ENCODE results near the gene SLC25A29. TPM values are rescaled to one million over a fixed set of nuclear protein-coding genes. Genes with fewer than 3 reads are reported as not detected.

SLC25A29 gene
- total and polyA plus RNA-seq, 2 of the 13 experiments (the other 11 are each of a cell fraction or from before 2014, with no cell fraction given): 12.2 to 17.2 TPM

- no peak overlapping the region for H3K4me3 ChIP-seq (replicated peaks in 1 of 3; ENCODE audit: insufficient read depth in 1 of 3, low read depth in 2 of 3, low read length in 3 of 3)
- CTCF ChIA-PET (ENCODE audit: low intra/inter-chr PET ratio, low total read pairs): interaction anchor here (1.4 kb wide), 1 partner anchor 75 kb away, joined by 14 read pairs; the partner anchor contains the start of gene WDR25
- no peak overlapping the region for H3K9ac ChIP-seq (ENCODE audit: insufficient read depth, low read depth, low read length)
- H3K4me2 ChIP-seq (ENCODE audit: low read depth, low read length): no peak overlapping the region
- BruUV-seq (replicated peaks): no TSS peak
- H3K36me3 ChIP-seq (replicated peaks in 1 of 2; ENCODE audit: control insufficient read depth in 1 of 2, insufficient read depth in 2 of 2, low read length in 2 of 2): no peaks in the 10 kb centered on the region
- FAIRE-seq (no peak), DNase-seq (ENCODE audit: low spot score) (no peak), ATAC-seq (no peak)
- intact Hi-C loops (cut with micrococcal nuclease; ENCODE audit: unreplicated experiment) (no loop called here), in situ Hi-C loops (cut with HindIII; ENCODE audit: extremely low pct_ligation_motif_present, low pct_unique_long_range_greater_than_20kb) (no loop called here)
- TF ChIP-seq YEATS4 (CRISPR knock-in tag; IDR thresholded peaks at IDR 0.05; ENCODE audit: borderline replicate concordance) (no peak), MTA1 (CRISPR knock-in tag; IDR thresholded peaks at IDR 0.05; ENCODE audit: borderline replicate concordance) (no peak), ZNF781 (CRISPR knock-in tag; IDR thresholded peaks at IDR 0.05; ENCODE audit: borderline replicate concordance, not compliant biosample characterization) (no peak), NFYC (CRISPR knock-in tag; IDR thresholded peaks at IDR 0.05) (no peak), ZNF878 (CRISPR knock-in tag; IDR thresholded peaks at IDR 0.05) (no peak), THAP11 (CRISPR knock-in tag; IDR thresholded peaks at IDR 0.05) (no peak), ZNF563 (CRISPR knock-in tag; IDR thresholded peaks at IDR 0.05) (no peak), KMT2A (CRISPR knock-in tag; IDR thresholded peaks at IDR 0.05) (no peak), SMAD1 (CRISPR knock-in tag; IDR thresholded peaks at IDR 0.05; ENCODE audit: borderline replicate concordance, low read depth) (no peak), NR2F6 (IDR thresholded peaks at IDR 0.05) (no peak), NR2F6 (CRISPR knock-in tag; IDR thresholded peaks at IDR 0.05) (no peak), POLR2A (IDR thresholded peaks at IDR 0.05; ENCODE audit: insufficient read depth in 1 of 2, low read depth in 2 of 2, low read length in 2 of 2) (no peak), MIXL1 (CRISPR knock-in tag; IDR thresholded peaks at IDR 0.05) (no peak), HIC2 (CRISPR knock-in tag; IDR thresholded peaks at IDR 0.05; ENCODE audit: low read depth) (no peak), SNAI1 (CRISPR knock-in tag; IDR thresholded peaks at IDR 0.05; ENCODE audit: borderline replicate concordance) (no peak), RELA (CRISPR knock-in tag; IDR thresholded peaks at IDR 0.05) (no peak), SCMH1 (CRISPR knock-in tag; IDR thresholded peaks at IDR 0.05; ENCODE audit: borderline replicate concordance) (no peak), ZIK1 (CRISPR knock-in tag; IDR thresholded peaks at IDR 0.05; ENCODE audit: borderline replicate concordance, low read depth) (no peak), ZNF503 (CRISPR knock-in tag; IDR thresholded peaks at IDR 0.05) (no peak), ATRX (CRISPR knock-in tag; IDR thresholded peaks at IDR 0.05; ENCODE audit: borderline replicate concordance) (no peak)
- peaks cover 27% of the 10 kb centered on the region for H3K4me1 ChIP-seq (ENCODE audit: insufficient read depth, low read length)
- H3K27me3 ChIP-seq (ENCODE audit: control insufficient read depth in 1 of 2, insufficient read depth in 2 of 2, low read length in 2 of 2): no peaks in the 10 kb centered on the region
- no peak overlapping the region for H2AFZ ChIP-seq (ENCODE audit: low read length)
- POLR2A ChIA-PET: interaction anchor here (1.0 to 1.1 kb wide), 3 partner anchors 12 to 110 kb away, joined by 3 to 4 read pairs (median 4); no protein-coding TSS in a partner anchor
- H4K20me1 ChIP-seq (ENCODE audit: insufficient read depth, low read length): no peaks in the 10 kb centered on the region; the same call in 1 of the 2 replicates
- WGBS (ENCODE audit: low lambda C conversion rate): 50% methylated on average over 2 of the region's 2 CpGs
- no peaks in the 10 kb centered on the region for H3K9me3 ChIP-seq (ENCODE audit: low read length)
- no peak overlapping the region for H3K27ac ChIP-seq (ENCODE audit: extremely low read length, insufficient read depth, low read length)
- H3K79me2 ChIP-seq (ENCODE audit: insufficient read depth, low read length): no peaks in the 10 kb centered on the region
Observed at GRCh38 chr14:100302616-100303015, 3.6 kb downstream of the SLC25A29 start.
